Activated CD4-positive, alpha-beta T cell treated with anti-CD3 and anti-CD28 coated beads, Interleukin-2, amount 10 ng/mL, durations not matched to agents 24 days and 14 days (primary cell): ENCODE data around the gene FER. TPM values are rescaled to one million over a fixed set of nuclear protein-coding genes. Genes with fewer than 3 reads are reported as not detected.

ENCODE experiments used
- DNase-seq: peaks from one replicate; pipeline ENCODE4 v3.0.0; 2022
- H3K27ac Mint-ChIP-seq: one replicate; pipeline ENCODE4 v1.8.0; 2022; ENCODE audit warnings: mild to moderate bottlenecking, mixed read lengths
- H3K27me3 Mint-ChIP-seq: one replicate; pipeline ENCODE4 v1.8.0; 2022; ENCODE audit warnings: mixed read lengths
- H3K36me3 Mint-ChIP-seq: one replicate; pipeline ENCODE4 v1.8.0; 2022; ENCODE audit warnings: low read depth, mild to moderate bottlenecking, mixed read lengths
- H3K4me1 Mint-ChIP-seq: one replicate; pipeline ENCODE4 v1.8.0; 2021; ENCODE audit warnings: mixed read lengths
- H3K4me3 Mint-ChIP-seq: one replicate; pipeline ENCODE4 v1.8.0; 2022; ENCODE audit warnings: mild to moderate bottlenecking, moderate library complexity, mixed read lengths
- H3K9me3 Mint-ChIP-seq: one replicate; pipeline ENCODE4 v1.8.0; 2021; ENCODE audit warnings: mixed read lengths
- intact Hi-C: fragments of 100-400 bp; cut with micrococcal nuclease; formaldehyde crosslinking; loops from one replicate; pipeline ENCODE4 v1.15.1; 2023
- total RNA-seq: library from RNA; stranded (reverse); gene quantifications from 2 replicates; pipeline ENCODE4 v1.2.3, GENCODE V29; 2022

The FER gene
- total RNA-seq, 1 donor from 2014 or later = 3.5 TPM

GRCh38 chr5:109225716-109226625 is 478.3 kb downstream of the FER start:
- DNase-seq = no peak
- H3K27me3 Mint-ChIP-seq = no peaks in the 10 kb centered on the region
- H3K9me3 Mint-ChIP-seq = no peaks in the 10 kb centered on the region
- intact Hi-C loops = no loop called here
- no peaks in the 10 kb centered on the region for H3K4me1 Mint-ChIP-seq
- no peaks in the 10 kb centered on the region for H3K36me3 Mint-ChIP-seq
- no peak overlapping the region for H3K27ac Mint-ChIP-seq
- no peak overlapping the region for H3K4me3 Mint-ChIP-seq

GRCh38 chr5:109230369-109230768 is 482.7 kb downstream of the FER start:
- intact Hi-C loops = no loop called here
- no peak for DNase-seq

GRCh38 chr5:109231331-109231730 is 483.6 kb downstream of the FER start:
- H3K4me3 Mint-ChIP-seq = no peak overlapping the region
- H3K9me3 Mint-ChIP-seq = peaks cover 4% of the 10 kb centered on the region
- intact Hi-C loops = no loop called here
- no peak overlapping the region for H3K27ac Mint-ChIP-seq
- H3K27me3 Mint-ChIP-seq = peaks cover 3% of the 10 kb centered on the region
- no peaks in the 10 kb centered on the region for H3K4me1 Mint-ChIP-seq
- no peaks in the 10 kb centered on the region for H3K36me3 Mint-ChIP-seq
- no peak for DNase-seq

More at GRCh38 chr5:109230369-109230768, 482.7 kb downstream of the FER start:
- peaks cover 3% of the 10 kb centered on the region for H3K27me3 Mint-ChIP-seq
- H3K9me3 Mint-ChIP-seq = peaks cover 4% of the 10 kb centered on the region
- H3K27ac Mint-ChIP-seq = no peak overlapping the region
- no peaks in the 10 kb centered on the region for H3K4me1 Mint-ChIP-seq
- no peak overlapping the region for H3K4me3 Mint-ChIP-seq
- H3K36me3 Mint-ChIP-seq = no peaks in the 10 kb centered on the region

GRCh38 chr5:109234381-109234780 is 486.7 kb downstream of the FER start:
- H3K36me3 Mint-ChIP-seq = no peaks in the 10 kb centered on the region
- no peaks in the 10 kb centered on the region for H3K4me1 Mint-ChIP-seq
- H3K4me3 Mint-ChIP-seq = no peak overlapping the region
- peaks cover 4% of the 10 kb centered on the region for H3K9me3 Mint-ChIP-seq
- peaks cover 3% of the 10 kb centered on the region for H3K27me3 Mint-ChIP-seq
- intact Hi-C loops = no loop called here
- H3K27ac Mint-ChIP-seq = no peak overlapping the region
- no peak for DNase-seq

- Mint-ChIP-seq H3K36me3 (no peaks in the 10 kb centered on the region), H3K4me1 (no peaks in the 10 kb centered on the region), H3K27ac (no peak overlapping the region), H3K9me3 (peaks cover 4% of the 10 kb centered on the region), H3K27me3 (peaks cover 6% of the 10 kb centered on the region), H3K4me3 (no peak overlapping the region)
- intact Hi-C loops = no loop called here
- DNase-seq = no peak
Measured at GRCh38 chr5:109239456-109239855, 491.8 kb downstream of the FER start.

- Mint-ChIP-seq H3K4me3 (no peak overlapping the region), H3K4me1 (no peaks in the 10 kb centered on the region), H3K36me3 (no peaks in the 10 kb centered on the region), H3K27me3 (peaks cover 6% of the 10 kb centered on the region), H3K27ac (no peak overlapping the region), H3K9me3 (peaks cover 11% of the 10 kb centered on the region)
- intact Hi-C loops = no loop called here
- DNase-seq = no peak
Measured at GRCh38 chr5:109242518-109242917, 494.8 kb downstream of the FER start.

GRCh38 chr5:109246395-109246794 is 498.7 kb downstream of the FER start:
- no peaks in the 10 kb centered on the region for H3K36me3 Mint-ChIP-seq
- intact Hi-C loops = no loop called here

More at GRCh38 chr5:109246395-109246794, 498.7 kb downstream of the FER start:
- no peaks in the 10 kb centered on the region for H3K27me3 Mint-ChIP-seq
- H3K4me3 Mint-ChIP-seq = no peak overlapping the region
- H3K27ac Mint-ChIP-seq = no peak overlapping the region
- no peaks in the 10 kb centered on the region for H3K4me1 Mint-ChIP-seq
- H3K9me3 Mint-ChIP-seq = peaks cover 11% of the 10 kb centered on the region
- DNase-seq = no peak
